Type B pancreatic cell (in vitro differentiated cells): Measurements from ENCODE around the gene HLA-DOB. TPM values are rescaled to one million over a fixed set of nuclear protein-coding genes. Genes with fewer than 3 reads are reported as not detected.

Source experiments
- DNase-seq: peaks from one replicate; pipeline ENCODE4 v3.0.0; 2021; ENCODE audit warnings: mixed read lengths; ENCODE audit not compliant: unreplicated experiment; ENCODE audit errors: extremely low spot score
- H3K27ac Mint-ChIP-seq: 2 replicates; pipeline ENCODE4 v1.8.0; 2021; ENCODE audit warnings: mild to moderate bottlenecking, mixed read lengths
- H3K27me3 Mint-ChIP-seq: 2 replicates; pipeline ENCODE4 v1.8.0; 2021; ENCODE audit warnings: mixed read lengths
- H3K36me3 Mint-ChIP-seq: 2 replicates; pipeline ENCODE4 v1.8.0; 2021; ENCODE audit warnings: mixed read lengths
- H3K4me1 Mint-ChIP-seq: one replicate; pipeline ENCODE4 v1.8.0; 2021; ENCODE audit warnings: mixed read lengths; ENCODE audit not compliant: unreplicated experiment
- H3K4me3 Mint-ChIP-seq: 2 replicates; pipeline ENCODE4 v1.8.0; 2021; ENCODE audit warnings: mild to moderate bottlenecking, mixed read lengths
- H3K9me3 Mint-ChIP-seq: 2 replicates; pipeline ENCODE4 v1.8.0; 2021; ENCODE audit warnings: mixed read lengths
- long read RNA-seq: library from polyadenylated mRNA; unstranded; transcript quantifications from one replicate; pipeline ENCODE4 v2.0.0, GENCODE V29; 2020
- total RNA-seq: library from RNA; stranded (reverse); gene quantifications from 2 replicates; pipeline ENCODE4 v1.2.1, GENCODE V29; 2021; ENCODE audit warnings: low replicate concordance
- TF ChIP-seq, protein P1 (sequence below): fragments of 200-600 bp; sonication (generic); conservative IDR thresholded peaks from 2 replicates; pipeline ENCODE4 v1.5.0; 2021; ENCODE audit warnings: antibody characterized with exemption, mild to moderate bottlenecking

The HLA-DOB gene
- total RNA-seq, result 0.88 TPM in 1 of 2 replicates, not detected in the other
- long read RNA-seq, partial matches to known transcripts, result 0 of 6 reads
- long read RNA-seq, other reads (novel, unspliced or antisense), result 4 of 6 reads

- peak within 1 kb of the TSS; percentile 99 for H3K27ac Mint-ChIP-seq
- TF ChIP-seq, protein P1, sequence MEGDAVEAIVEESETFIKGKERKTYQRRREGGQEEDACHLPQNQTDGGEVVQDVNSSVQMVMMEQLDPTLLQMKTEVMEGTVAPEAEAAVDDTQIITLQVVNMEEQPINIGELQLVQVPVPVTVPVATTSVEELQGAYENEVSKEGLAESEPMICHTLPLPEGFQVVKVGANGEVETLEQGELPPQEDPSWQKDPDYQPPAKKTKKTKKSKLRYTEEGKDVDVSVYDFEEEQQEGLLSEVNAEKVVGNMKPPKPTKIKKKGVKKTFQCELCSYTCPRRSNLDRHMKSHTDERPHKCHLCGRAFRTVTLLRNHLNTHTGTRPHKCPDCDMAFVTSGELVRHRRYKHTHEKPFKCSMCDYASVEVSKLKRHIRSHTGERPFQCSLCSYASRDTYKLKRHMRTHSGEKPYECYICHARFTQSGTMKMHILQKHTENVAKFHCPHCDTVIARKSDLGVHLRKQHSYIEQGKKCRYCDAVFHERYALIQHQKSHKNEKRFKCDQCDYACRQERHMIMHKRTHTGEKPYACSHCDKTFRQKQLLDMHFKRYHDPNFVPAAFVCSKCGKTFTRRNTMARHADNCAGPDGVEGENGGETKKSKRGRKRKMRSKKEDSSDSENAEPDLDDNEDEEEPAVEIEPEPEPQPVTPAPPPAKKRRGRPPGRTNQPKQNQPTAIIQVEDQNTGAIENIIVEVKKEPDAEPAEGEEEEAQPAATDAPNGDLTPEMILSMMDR, result no peak
- peaks cover 8% of the 10 kb centered on the region for H3K9me3 Mint-ChIP-seq
- H3K4me1 Mint-ChIP-seq, result no peaks in the 10 kb centered on the region
- peak within 1 kb of the TSS; percentile 65 for H3K4me3 Mint-ChIP-seq
- DNase-seq, result no peak
- H3K27me3 Mint-ChIP-seq, result peaks cover 18% of the 10 kb centered on the region
- no peaks in the 10 kb centered on the region for H3K36me3 Mint-ChIP-seq
These were observed at the start of gene HLA-DOB for GRCh38 chr6:32816746-32817204. Gene HLA-DOB (minus strand): TSS chr6:32817002. CDS start chr6:32816951, 51 bp downstream.

DNA sequence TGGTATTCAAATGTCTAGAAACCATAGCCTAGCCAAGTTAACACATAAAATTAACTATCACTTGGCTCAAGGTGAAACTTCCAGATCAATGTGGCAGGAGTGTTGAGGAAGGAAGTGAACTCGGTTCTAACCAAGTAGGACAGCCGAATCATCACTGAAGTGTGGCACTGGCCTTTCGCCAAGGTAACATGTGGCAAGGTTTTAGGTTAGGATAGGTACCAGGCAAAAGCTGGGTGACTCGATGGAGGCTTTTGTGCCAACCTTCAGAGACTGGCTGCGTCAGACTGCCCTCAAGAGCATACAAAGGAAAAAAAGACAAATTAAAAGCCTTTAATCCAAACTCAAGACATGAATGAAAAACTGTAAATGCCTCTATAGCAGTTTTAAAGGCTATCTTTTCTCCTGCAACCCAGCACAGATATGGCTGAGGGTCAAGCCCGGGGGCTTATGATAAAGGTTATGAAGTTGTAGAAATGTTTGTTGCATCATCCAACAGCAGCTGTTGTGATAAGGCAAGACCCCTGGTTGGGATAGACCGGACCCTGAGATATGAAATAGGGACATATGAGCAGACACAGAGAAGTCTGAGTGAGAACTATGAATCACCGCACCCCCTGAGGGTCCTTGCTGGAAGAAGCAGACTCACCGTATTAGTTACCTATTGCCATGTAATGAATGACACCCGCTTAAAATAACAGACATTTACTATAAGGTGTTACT is 49.1 kb upstream of the HLA-DOB start:
- Mint-ChIP-seq H3K36me3 (no peaks in the 10 kb centered on the region), H3K27ac (no peak overlapping the region), H3K9me3 (no peaks in the 10 kb centered on the region), H3K4me1 (no peaks in the 10 kb centered on the region), H3K4me3 (no peak overlapping the region), H3K27me3 (peaks cover 56% of the 10 kb centered on the region)
- TF ChIP-seq, protein P1, result no peak
- DNase-seq, result no peak

DNA sequence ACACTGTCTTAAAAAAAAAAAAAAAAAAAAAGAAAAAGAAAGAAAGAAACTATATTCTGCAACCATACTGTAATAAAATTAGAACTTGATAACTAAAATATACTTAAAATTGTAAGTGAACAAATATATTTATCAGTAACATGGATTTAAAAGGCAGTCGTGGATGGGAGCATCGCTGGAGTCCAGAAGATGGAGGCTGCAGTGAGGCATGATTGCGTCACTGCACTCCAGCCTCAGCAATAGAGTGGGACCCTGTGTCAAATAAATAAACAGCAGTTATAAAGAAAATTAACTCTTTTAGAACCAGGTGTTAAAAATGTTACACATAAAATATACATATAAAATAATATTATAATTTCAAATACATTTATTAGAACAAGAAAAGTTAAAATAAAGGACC is 45.9 kb upstream of the HLA-DOB start:
- DNase-seq, result no peak
- Mint-ChIP-seq H3K27ac (no peak overlapping the region), H3K36me3 (no peaks in the 10 kb centered on the region), H3K9me3 (no peaks in the 10 kb centered on the region), H3K27me3 (peaks cover 62% of the 10 kb centered on the region), H3K4me3 (no peak overlapping the region), H3K4me1 (no peaks in the 10 kb centered on the region)
- TF ChIP-seq, protein P1, result no peak

GRCh38 chr6:32860674-32861073 is 43.9 kb upstream of the HLA-DOB start:
- no peaks in the 10 kb centered on the region for H3K36me3 Mint-ChIP-seq
- peak overlapping the region; percentile 87 for H3K27ac Mint-ChIP-seq
- no peak overlapping the region for H3K4me3 Mint-ChIP-seq
- TF ChIP-seq, protein P1, result no peak
- H3K4me1 Mint-ChIP-seq, result no peaks in the 10 kb centered on the region
- H3K9me3 Mint-ChIP-seq, result no peaks in the 10 kb centered on the region
- no peak for DNase-seq
- H3K27me3 Mint-ChIP-seq, result peaks cover 63% of the 10 kb centered on the region

DNA sequence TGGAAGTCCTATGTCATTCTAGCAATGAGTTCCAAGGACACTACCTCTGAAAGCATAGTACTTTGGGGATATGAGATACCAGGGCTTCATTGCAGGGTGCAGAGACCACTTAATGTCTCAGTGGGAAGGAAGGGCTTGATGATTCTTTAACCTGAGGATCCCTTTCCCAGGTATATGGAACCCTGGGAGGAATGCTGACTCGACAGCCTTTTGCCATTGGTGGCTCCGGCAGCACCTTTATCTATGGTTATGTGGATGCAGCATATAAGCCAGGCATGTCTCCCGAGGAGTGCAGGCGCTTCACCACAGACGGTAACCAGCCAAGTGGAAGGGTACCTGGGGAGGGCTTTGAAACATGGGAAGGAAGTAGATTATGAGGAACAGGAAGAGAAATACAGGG is 41.4 kb upstream of the HLA-DOB start:
- H3K36me3 Mint-ChIP-seq, result no peaks in the 10 kb centered on the region
- H3K4me3 Mint-ChIP-seq, result no peak overlapping the region
- DNase-seq, result no peak
- H3K27me3 Mint-ChIP-seq, result peaks cover 76% of the 10 kb centered on the region
- no peaks in the 10 kb centered on the region for H3K4me1 Mint-ChIP-seq
- TF ChIP-seq, protein P1, result no peak
- no peak overlapping the region for H3K27ac Mint-ChIP-seq
- no peaks in the 10 kb centered on the region for H3K9me3 Mint-ChIP-seq
